ENCODE measurements around the gene GRID1.

Gene GRID1

GRCh38 chr10:86212391-86212700, 154.2 kb downstream of the GRID1 start:
- Histone ChIP-seq H3K4me3 (ENCODE audit: low read depth in 1 of 2, low read length in 1 of 2) (no peak overlapping the region), H3K9me3 (no peaks in the 10 kb centered on the region), H3K4me1 (ENCODE audit: control insufficient read depth in 1 of 2, insufficient read depth in 1 of 2, low read depth in 1 of 2, low read length in 1 of 2) (no peaks in the 10 kb centered on the region)

DNA sequence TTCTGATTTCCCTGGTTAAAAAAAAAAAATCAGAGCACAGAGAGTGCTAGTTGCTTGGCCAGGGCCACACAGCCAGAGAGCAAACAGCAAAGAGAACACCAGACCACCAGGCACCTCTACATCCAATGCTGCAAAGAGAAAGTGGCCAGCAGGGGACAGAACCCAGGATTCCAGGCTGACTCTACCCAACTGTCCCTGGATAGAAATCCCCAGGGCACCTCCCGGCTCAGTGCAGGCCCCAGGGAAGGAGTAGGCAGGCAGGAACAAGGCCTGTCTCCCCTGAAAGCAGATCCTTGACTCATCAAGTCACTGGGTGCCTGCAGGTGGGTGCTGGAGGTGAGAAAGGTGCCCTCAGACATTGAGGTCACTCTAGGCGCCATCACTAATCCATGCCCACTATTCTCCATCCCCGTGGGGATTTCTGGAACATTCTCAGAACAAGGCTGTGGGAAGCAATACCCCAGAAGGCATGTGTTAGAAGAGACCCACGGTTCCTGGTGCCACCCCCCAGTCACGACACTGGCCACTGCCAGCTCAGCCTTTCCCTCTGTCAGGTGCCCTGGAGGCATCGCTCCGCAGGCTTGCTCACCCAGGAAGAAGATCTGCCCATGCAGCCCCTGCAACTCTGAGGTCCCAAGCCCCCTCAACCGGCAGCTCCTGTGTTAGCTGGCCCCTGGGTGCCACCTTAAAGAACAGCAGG, 154.8 kb downstream of the GRID1 start:
- Histone ChIP-seq H3K27me3 (no peaks in the 10 kb centered on the region), H3K4me1 (ENCODE audit: control insufficient read depth in 1 of 2, insufficient read depth in 1 of 2, low read depth in 1 of 2, low read length in 1 of 2) (no peaks in the 10 kb centered on the region), H3K4me3 (ENCODE audit: low read depth in 1 of 2, low read length in 1 of 2) (no peak overlapping the region), H3K9me3 (no peaks in the 10 kb centered on the region), H3K36me3 (no peaks in the 10 kb centered on the region), H3K27ac (no peak overlapping the region)
- TF ChIP-seq, protein P1, sequence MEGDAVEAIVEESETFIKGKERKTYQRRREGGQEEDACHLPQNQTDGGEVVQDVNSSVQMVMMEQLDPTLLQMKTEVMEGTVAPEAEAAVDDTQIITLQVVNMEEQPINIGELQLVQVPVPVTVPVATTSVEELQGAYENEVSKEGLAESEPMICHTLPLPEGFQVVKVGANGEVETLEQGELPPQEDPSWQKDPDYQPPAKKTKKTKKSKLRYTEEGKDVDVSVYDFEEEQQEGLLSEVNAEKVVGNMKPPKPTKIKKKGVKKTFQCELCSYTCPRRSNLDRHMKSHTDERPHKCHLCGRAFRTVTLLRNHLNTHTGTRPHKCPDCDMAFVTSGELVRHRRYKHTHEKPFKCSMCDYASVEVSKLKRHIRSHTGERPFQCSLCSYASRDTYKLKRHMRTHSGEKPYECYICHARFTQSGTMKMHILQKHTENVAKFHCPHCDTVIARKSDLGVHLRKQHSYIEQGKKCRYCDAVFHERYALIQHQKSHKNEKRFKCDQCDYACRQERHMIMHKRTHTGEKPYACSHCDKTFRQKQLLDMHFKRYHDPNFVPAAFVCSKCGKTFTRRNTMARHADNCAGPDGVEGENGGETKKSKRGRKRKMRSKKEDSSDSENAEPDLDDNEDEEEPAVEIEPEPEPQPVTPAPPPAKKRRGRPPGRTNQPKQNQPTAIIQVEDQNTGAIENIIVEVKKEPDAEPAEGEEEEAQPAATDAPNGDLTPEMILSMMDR (IDR thresholded peaks at IDR 0.05): no peak

More at GRCh38 chr10:86212391-86212700, 154.2 kb downstream of the GRID1 start:
- Histone ChIP-seq H3K36me3 (no peaks in the 10 kb centered on the region), H3K27ac (no peak overlapping the region), H3K27me3 (no peaks in the 10 kb centered on the region)
- TF ChIP-seq, protein P1 (IDR thresholded peaks at IDR 0.05): no peak

- Histone ChIP-seq H3K9me3 (no peaks in the 10 kb centered on the region), H3K27me3 (no peaks in the 10 kb centered on the region), H3K4me1 (ENCODE audit: control insufficient read depth in 1 of 2, insufficient read depth in 1 of 2, low read depth in 1 of 2, low read length in 1 of 2) (no peaks in the 10 kb centered on the region), H3K36me3 (no peaks in the 10 kb centered on the region), H3K27ac (no peak overlapping the region), H3K4me3 (ENCODE audit: low read depth in 1 of 2, low read length in 1 of 2) (no peak overlapping the region)
- TF ChIP-seq, protein P1 (IDR thresholded peaks at IDR 0.05): no peak
These were observed 156.2 kb downstream of the GRID1 start for GRCh38 chr10:86210416-86210815.

GRCh38 chr10:86209726-86210125, 156.9 kb downstream of the GRID1 start:
- TF ChIP-seq, protein P1 (IDR thresholded peaks at IDR 0.05): no peak
- no peaks in the 10 kb centered on the region for H3K9me3 ChIP-seq
- H3K4me3 ChIP-seq (ENCODE audit: low read depth in 1 of 2, low read length in 1 of 2): no peak overlapping the region
- H3K27me3 ChIP-seq: no peaks in the 10 kb centered on the region
- no peak overlapping the region for H3K27ac ChIP-seq
- no peaks in the 10 kb centered on the region for H3K4me1 ChIP-seq (ENCODE audit: control insufficient read depth in 1 of 2, insufficient read depth in 1 of 2, low read depth in 1 of 2, low read length in 1 of 2)
- no peaks in the 10 kb centered on the region for H3K36me3 ChIP-seq

- TF ChIP-seq, protein P1 (IDR thresholded peaks at IDR 0.05): no peak
- Histone ChIP-seq H3K4me1 (ENCODE audit: control insufficient read depth in 1 of 2, insufficient read depth in 1 of 2, low read depth in 1 of 2, low read length in 1 of 2) (no peaks in the 10 kb centered on the region), H3K36me3 (no peaks in the 10 kb centered on the region), H3K27ac (no peak overlapping the region), H3K9me3 (no peaks in the 10 kb centered on the region), H3K4me3 (ENCODE audit: low read depth in 1 of 2, low read length in 1 of 2) (no peak overlapping the region), H3K27me3 (no peaks in the 10 kb centered on the region)
These were observed 159.4 kb downstream of the GRID1 start for GRCh38 chr10:86207226-86207625.

DNA sequence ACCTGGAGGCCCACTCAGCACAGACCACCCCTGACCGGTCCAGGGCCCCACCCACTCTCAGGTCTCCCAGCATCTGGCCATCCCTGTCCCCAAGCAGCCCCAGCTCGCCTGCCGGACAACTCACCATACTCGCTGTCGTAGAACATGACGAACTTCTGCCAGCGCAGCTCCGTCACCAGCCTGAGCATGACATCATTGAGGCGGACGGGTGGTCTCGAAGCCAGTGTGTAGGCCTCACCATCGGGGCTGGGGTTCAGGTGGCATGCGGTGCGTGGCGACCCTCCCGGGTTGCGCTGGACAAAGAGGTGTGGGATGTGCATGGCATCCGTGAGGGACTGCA, 160.4 kb downstream of the GRID1 start:
- Histone ChIP-seq H3K4me1 (ENCODE audit: control insufficient read depth in 1 of 2, insufficient read depth in 1 of 2, low read depth in 1 of 2, low read length in 1 of 2) (no peaks in the 10 kb centered on the region), H3K27ac (no peak overlapping the region), H3K9me3 (no peaks in the 10 kb centered on the region), H3K27me3 (no peaks in the 10 kb centered on the region), H3K4me3 (ENCODE audit: low read depth in 1 of 2, low read length in 1 of 2) (no peak overlapping the region), H3K36me3 (no peaks in the 10 kb centered on the region)
- TF ChIP-seq, protein P1 (IDR thresholded peaks at IDR 0.05): no peak
